ENCODE measurements around the gene F2RL2.

The F2RL2 gene

GRCh38 chr5:76667495-76667894, 44.3 kb upstream of the F2RL2 start:
- H2BK15ac ChIP-seq (ENCODE audit: low read depth, poor library complexity, severe bottlenecking) = no peak overlapping the region

DNA sequence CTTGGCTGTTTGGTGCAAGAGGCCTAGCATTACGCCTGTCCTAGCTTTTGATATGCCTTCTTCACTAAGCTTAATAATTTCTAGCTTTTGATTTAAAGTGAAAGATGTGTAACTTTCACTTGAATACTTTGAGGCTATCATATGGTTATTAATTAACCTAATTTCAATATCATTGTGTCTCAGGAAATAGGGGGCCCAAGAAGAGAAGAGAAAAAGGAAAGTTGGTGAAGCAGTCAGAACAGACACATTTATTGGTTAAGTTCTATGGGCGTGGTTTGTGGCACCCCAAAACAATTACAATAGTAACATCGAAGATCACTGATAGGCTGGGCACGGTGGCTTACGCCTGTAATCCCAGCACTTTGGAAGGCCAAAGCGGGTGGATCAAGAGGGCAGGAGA, 40.9 kb upstream of the F2RL2 start:
- Histone ChIP-seq H2AK5ac (ENCODE audit: low read length, severe bottlenecking) (no peak overlapping the region), H4K91ac (ENCODE audit: low read length) (no peak overlapping the region), H2BK12ac (ENCODE audit: low read length in 2 of 2) (no peak overlapping the region), H3K4me2 (ENCODE audit: low read length, poor library complexity, severe bottlenecking) (no peak overlapping the region), H3K79me1 (replicated peaks; ENCODE audit: low read length, poor library complexity, severe bottlenecking) (no peaks in the 10 kb centered on the region), H2AFZ (ENCODE audit: low read depth, low read length) (no peak overlapping the region), H3K9me3 (ENCODE audit: control insufficient read depth, low read length) (no peaks in the 10 kb centered on the region), H3K27me3 (ENCODE audit: control insufficient read depth in 1 of 2, insufficient read depth in 1 of 2, low read length in 2 of 2) (no peaks in the 10 kb centered on the region), H2BK120ac (ENCODE audit: low read depth, low read length) (no peak overlapping the region), H3K9ac (ENCODE audit: low read length) (no peak overlapping the region), H3K4ac (ENCODE audit: low read depth in 1 of 2, low read length in 2 of 2) (no peak overlapping the region), H4K8ac (ENCODE audit: low read length) (no peak overlapping the region), H3K23ac (ENCODE audit: low read length in 2 of 2) (no peak overlapping the region), H3K4me1 (ENCODE audit: control insufficient read depth, insufficient read depth, low read depth, low read length) (peaks cover 4% of the 10 kb centered on the region), H2BK5ac (ENCODE audit: low read depth, low read length, poor library complexity, severe bottlenecking) (no peak overlapping the region), H3K4me3 (ENCODE audit: insufficient read depth in 1 of 2, low read depth in 1 of 2, low read length in 2 of 2) (no peak overlapping the region), H3K36me3 (ENCODE audit: control insufficient read depth in 1 of 2, insufficient read depth in 2 of 2, low read depth in 1 of 2, low read length in 2 of 2) (no peaks in the 10 kb centered on the region), H3K27ac (ENCODE audit: low read length, poor library complexity, severe bottlenecking) (no peak overlapping the region), H3K18ac (ENCODE audit: low read depth in 1 of 2, low read length in 2 of 2) (no peak overlapping the region), H2BK15ac (ENCODE audit: low read depth, poor library complexity, severe bottlenecking) (no peak overlapping the region), H3K14ac (ENCODE audit: low read length in 2 of 2) (no peak overlapping the region)
- WGBS = 93% methylated on average over 5 of the region's 6 CpGs
- DNase-seq = no peak

More at GRCh38 chr5:76667495-76667894, 44.3 kb upstream of the F2RL2 start:
- no peak overlapping the region for H3K9ac ChIP-seq (ENCODE audit: low read length)
- H3K36me3 ChIP-seq (ENCODE audit: control insufficient read depth in 1 of 2, insufficient read depth in 2 of 2, low read depth in 1 of 2, low read length in 2 of 2) = no peaks in the 10 kb centered on the region
- DNase-seq = no peak
- peaks cover 6% of the 10 kb centered on the region for H3K4me1 ChIP-seq (ENCODE audit: control insufficient read depth, insufficient read depth, low read depth, low read length)
- no peak overlapping the region for H2AK5ac ChIP-seq (ENCODE audit: low read length, severe bottlenecking)
- H2AFZ ChIP-seq (ENCODE audit: low read depth, low read length) = no peak overlapping the region
- H3K23ac ChIP-seq (ENCODE audit: low read length in 2 of 2) = no peak overlapping the region
- no peaks in the 10 kb centered on the region for H3K79me1 ChIP-seq (replicated peaks; ENCODE audit: low read length, poor library complexity, severe bottlenecking)
- peak overlapping the region in 1 of 2 experiments; percentile 75 for H3K4ac ChIP-seq (ENCODE audit: low read depth in 1 of 2, low read length in 2 of 2)
- no peak overlapping the region for H2BK5ac ChIP-seq (ENCODE audit: low read depth, low read length, poor library complexity, severe bottlenecking)
- no peak overlapping the region for H3K27ac ChIP-seq (ENCODE audit: low read length, poor library complexity, severe bottlenecking)
- H3K14ac ChIP-seq (ENCODE audit: low read length in 2 of 2) = peak overlapping the region in 1 of 2 experiments; percentile 65
- H2BK12ac ChIP-seq (ENCODE audit: low read length in 2 of 2) = peak overlapping the region in 1 of 2 experiments; percentile 86
- no peak overlapping the region for H4K91ac ChIP-seq (ENCODE audit: low read length)
- no peak overlapping the region for H3K4me3 ChIP-seq (ENCODE audit: insufficient read depth in 1 of 2, low read depth in 1 of 2, low read length in 2 of 2)
- no peaks in the 10 kb centered on the region for H3K9me3 ChIP-seq (ENCODE audit: control insufficient read depth, low read length)
- H2BK120ac ChIP-seq (ENCODE audit: low read depth, low read length) = no peak overlapping the region
- WGBS = 62% methylated on average over 1 of the region's 2 CpGs
- no peak overlapping the region for H3K4me2 ChIP-seq (ENCODE audit: low read length, poor library complexity, severe bottlenecking)
- no peak overlapping the region for H4K8ac ChIP-seq (ENCODE audit: low read length)
- H3K18ac ChIP-seq (ENCODE audit: low read depth in 1 of 2, low read length in 2 of 2) = no peak overlapping the region
- H3K27me3 ChIP-seq (ENCODE audit: control insufficient read depth in 1 of 2, insufficient read depth in 1 of 2, low read length in 2 of 2) = no peaks in the 10 kb centered on the region

GRCh38 chr5:76663573-76663972, 40.4 kb upstream of the F2RL2 start:
- H3K4me3 ChIP-seq (ENCODE audit: insufficient read depth in 1 of 2, low read depth in 1 of 2, low read length in 2 of 2) = no peak overlapping the region
- no peak overlapping the region for H3K18ac ChIP-seq (ENCODE audit: low read depth in 1 of 2, low read length in 2 of 2)
- no peak overlapping the region for H3K27ac ChIP-seq (ENCODE audit: low read length, poor library complexity, severe bottlenecking)
- H3K14ac ChIP-seq (ENCODE audit: low read length in 2 of 2) = no peak overlapping the region
- no peak overlapping the region for H3K4ac ChIP-seq (ENCODE audit: low read depth in 1 of 2, low read length in 2 of 2)
- no peak overlapping the region for H4K91ac ChIP-seq (ENCODE audit: low read length)
- H3K79me1 ChIP-seq (replicated peaks; ENCODE audit: low read length, poor library complexity, severe bottlenecking) = no peaks in the 10 kb centered on the region
- no peak overlapping the region for H3K9ac ChIP-seq (ENCODE audit: low read length)
- peaks cover 4% of the 10 kb centered on the region for H3K4me1 ChIP-seq (ENCODE audit: control insufficient read depth, insufficient read depth, low read depth, low read length)
- H3K9me3 ChIP-seq (ENCODE audit: control insufficient read depth, low read length) = no peaks in the 10 kb centered on the region
- H2BK15ac ChIP-seq (ENCODE audit: low read depth, poor library complexity, severe bottlenecking) = no peak overlapping the region
- no peak overlapping the region for H2BK5ac ChIP-seq (ENCODE audit: low read depth, low read length, poor library complexity, severe bottlenecking)
- H2AK5ac ChIP-seq (ENCODE audit: low read length, severe bottlenecking) = no peak overlapping the region
- no peak overlapping the region for H2AFZ ChIP-seq (ENCODE audit: low read depth, low read length)
- peak overlapping the region in 1 of 2 experiments; percentile 39 for H2BK12ac ChIP-seq (ENCODE audit: low read length in 2 of 2)
- no peak overlapping the region for H3K4me2 ChIP-seq (ENCODE audit: low read length, poor library complexity, severe bottlenecking)
- no peak for DNase-seq
- no peak overlapping the region for H3K23ac ChIP-seq (ENCODE audit: low read length in 2 of 2)
- 96% methylated on average over 2 of the region's 3 CpGs for WGBS
- H3K36me3 ChIP-seq (ENCODE audit: control insufficient read depth in 1 of 2, insufficient read depth in 2 of 2, low read depth in 1 of 2, low read length in 2 of 2) = no peaks in the 10 kb centered on the region
- H2BK120ac ChIP-seq (ENCODE audit: low read depth, low read length) = no peak overlapping the region
- no peak overlapping the region for H4K8ac ChIP-seq (ENCODE audit: low read length)
- H3K27me3 ChIP-seq (ENCODE audit: control insufficient read depth in 1 of 2, insufficient read depth in 1 of 2, low read length in 2 of 2) = no peaks in the 10 kb centered on the region

DNA sequence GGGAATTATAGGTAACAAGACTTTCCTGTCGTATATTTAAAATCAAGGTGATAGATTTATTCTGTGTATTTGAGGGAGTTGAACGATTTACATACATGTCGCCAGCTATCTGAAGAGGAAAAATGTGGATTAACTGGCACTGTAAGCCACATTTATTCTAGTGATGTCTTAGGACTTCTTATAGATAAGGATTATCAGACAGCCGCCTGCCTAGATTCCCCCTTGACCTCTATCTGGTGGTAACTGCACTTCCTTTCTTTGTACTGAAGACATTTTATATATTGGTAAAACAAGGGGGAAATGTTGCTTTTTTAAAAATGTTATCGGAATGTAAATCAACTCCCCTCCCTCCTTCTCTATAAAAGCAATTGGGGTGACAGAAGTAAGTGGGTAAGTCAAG, 39.3 kb upstream of the F2RL2 start:
- no peak overlapping the region for H3K4me3 ChIP-seq (ENCODE audit: insufficient read depth in 1 of 2, low read depth in 1 of 2, low read length in 2 of 2)
- no peaks in the 10 kb centered on the region for H3K9me3 ChIP-seq (ENCODE audit: control insufficient read depth, low read length)
- H3K27me3 ChIP-seq (ENCODE audit: control insufficient read depth in 1 of 2, insufficient read depth in 1 of 2, low read length in 2 of 2) = no peaks in the 10 kb centered on the region
- no peak overlapping the region for H3K9ac ChIP-seq (ENCODE audit: low read length)
- no peak overlapping the region for H2AFZ ChIP-seq (ENCODE audit: low read depth, low read length)
- H4K8ac ChIP-seq (ENCODE audit: low read length) = no peak overlapping the region
- H3K18ac ChIP-seq (ENCODE audit: low read depth in 1 of 2, low read length in 2 of 2) = no peak overlapping the region
- DNase-seq = no peak
- no peak overlapping the region for H3K4me2 ChIP-seq (ENCODE audit: low read length, poor library complexity, severe bottlenecking)
- H2BK15ac ChIP-seq (ENCODE audit: low read depth, poor library complexity, severe bottlenecking) = no peak overlapping the region
- no peak overlapping the region for H2BK120ac ChIP-seq (ENCODE audit: low read depth, low read length)
- H3K4ac ChIP-seq (ENCODE audit: low read depth in 1 of 2, low read length in 2 of 2) = peak overlapping the region in 1 of 2 experiments; percentile 58
- no peak overlapping the region for H3K23ac ChIP-seq (ENCODE audit: low read length in 2 of 2)
- H3K4me1 ChIP-seq (ENCODE audit: control insufficient read depth, insufficient read depth, low read depth, low read length) = peaks cover 4% of the 10 kb centered on the region
- 98% methylated on average over 3 of the region's 5 CpGs for WGBS
- H4K91ac ChIP-seq (ENCODE audit: low read length) = no peak overlapping the region
- H2BK12ac ChIP-seq (ENCODE audit: low read length in 2 of 2) = no peak overlapping the region
- no peak overlapping the region for H2AK5ac ChIP-seq (ENCODE audit: low read length, severe bottlenecking)
- H3K79me1 ChIP-seq (replicated peaks; ENCODE audit: low read length, poor library complexity, severe bottlenecking) = no peaks in the 10 kb centered on the region
- H3K27ac ChIP-seq (ENCODE audit: low read length, poor library complexity, severe bottlenecking) = no peak overlapping the region
- no peak overlapping the region for H2BK5ac ChIP-seq (ENCODE audit: low read depth, low read length, poor library complexity, severe bottlenecking)
- no peak overlapping the region for H3K14ac ChIP-seq (ENCODE audit: low read length in 2 of 2)
- no peaks in the 10 kb centered on the region for H3K36me3 ChIP-seq (ENCODE audit: control insufficient read depth in 1 of 2, insufficient read depth in 2 of 2, low read depth in 1 of 2, low read length in 2 of 2)
